Hair follicular keratinocyte (primary cell): ENCODE measurements around the gene PABPN1L. TPM values are rescaled to one million over a fixed set of nuclear protein-coding genes. Genes with fewer than 3 reads are reported as not detected.

Source experiments
- total RNA-seq: library from RNA; depleted of rRNA; stranded (reverse); fragments of >200 nt; gene quantifications from 2 replicates; pipeline ENCODE4 v1.2.3, GENCODE V29; 2015

The PABPN1L gene
- not detected in 2 replicates for total RNA-seq

DNA sequence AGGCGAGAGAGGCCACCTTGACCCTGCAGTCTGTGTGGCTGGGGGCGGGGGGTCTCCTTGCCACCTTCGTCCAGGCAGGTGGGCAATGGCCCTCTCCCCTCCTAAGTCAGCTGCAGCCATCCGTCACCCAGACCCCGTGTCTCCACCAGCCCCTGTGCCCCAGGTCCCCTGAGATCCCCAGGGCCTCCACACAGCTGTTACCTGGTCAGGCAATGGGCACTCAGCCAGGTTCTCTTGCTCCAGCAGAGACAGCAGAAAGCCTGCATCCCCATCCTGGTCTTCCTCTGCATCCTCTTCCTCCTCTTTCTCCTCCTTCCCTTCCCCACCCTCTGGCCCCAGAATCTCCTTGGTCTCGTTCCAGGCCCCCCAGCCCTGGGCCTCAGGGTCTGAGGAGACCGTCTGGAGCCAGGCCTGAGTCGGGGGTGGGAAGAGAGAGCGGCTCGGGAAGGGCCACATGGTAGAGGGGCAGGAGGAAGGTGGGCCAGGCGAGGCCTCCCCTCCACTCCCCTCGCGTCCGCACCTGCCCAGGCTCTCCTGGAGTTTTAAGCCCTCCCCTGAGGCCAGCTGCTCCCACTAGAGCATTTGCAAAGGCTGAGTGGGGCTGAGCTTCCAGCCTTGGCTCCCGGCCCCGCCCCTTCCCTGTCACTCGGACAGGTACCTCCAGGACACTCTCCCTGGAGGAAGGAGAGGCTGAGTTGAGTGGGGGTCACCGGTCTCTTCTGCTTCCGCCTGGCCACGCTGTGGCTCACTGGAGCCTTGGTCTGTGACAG, at the start of gene PABPN1L:
Gene PABPN1L (minus strand): TSS at position 510 of the 770 bp plus-strand sequence. CDS start 54 bp downstream, at position 456.

GRCh38 chr16:88856828-88857727, 9.4 kb downstream of the PABPN1L start, which contains the start of the genes GALNS and TRAPPC2L:
GALNS (minus strand) TSS chr16:88856947; CDS start chr16:88856877, 70 bp downstream.
TRAPPC2L (plus strand) TSS chr16:88857127; CDS start chr16:88857151, 24 bp downstream.

Other genes starting within 250 kb of the PABPN1L start
- gene IL17C, start 228.1 kb downstream of the PABPN1L start, total RNA-seq, result not detected in 2 replicates
- 88.1 and 94.3 TPM in 2 replicates for gene CYBA, start 215.6 kb downstream of the PABPN1L start, total RNA-seq
- 238 and 321 TPM in 2 replicates for gene MVD, start 203.6 kb downstream of the PABPN1L start, total RNA-seq
- gene SNAI3, start 180.2 kb downstream of the PABPN1L start, total RNA-seq, result 0.57 TPM in 1 of 2 replicates, not detected in the other
- gene RNF166, start 160.3 kb downstream of the PABPN1L start, total RNA-seq, result 10.5 and 12.8 TPM in 2 replicates
- 11.0 and 24.8 TPM in 2 replicates for gene CTU2, start 160.2 kb downstream of the PABPN1L start, total RNA-seq
- 167 and 172 TPM in 2 replicates for gene PIEZO1, start 81.4 kb downstream of the PABPN1L start, total RNA-seq
- gene CDT1, start 62.9 kb downstream of the PABPN1L start, total RNA-seq, result 19.9 and 44.1 TPM in 2 replicates
- gene APRT, start 54.7 kb downstream of the PABPN1L start, total RNA-seq, result 209 and 236 TPM in 2 replicates
- 18.2 and 23.8 TPM in 2 replicates for gene GALNS, start 9.7 kb downstream of the PABPN1L start, total RNA-seq
- gene TRAPPC2L, start 9.5 kb downstream of the PABPN1L start, total RNA-seq, result 33.3 and 50.0 TPM in 2 replicates
- gene CBFA2T3, start 110.5 kb upstream of the PABPN1L start, total RNA-seq, result 0.11 and 0.23 TPM in 2 replicates
- gene ACSF3, start 227.2 kb upstream of the PABPN1L start, total RNA-seq, result 22.5 and 36.7 TPM in 2 replicates